Uterus (tissue), 2 donors: ENCODE data around the gene INTS11.

Experiments used
- POLR2A ChIP-seq, 2 donors: fragments of 450-650 bp; IDR thresholded peaks; one replicate each; pipeline ENCODE4 v1.6.1; 2016; ENCODE audit warnings: antibody characterized with exemption in 2 of 2, mild to moderate bottlenecking in 1 of 2, moderate library complexity in 1 of 2
- TF ChIP-seq, protein P1 (sequence below), 4 experiments: fragments of 200-600 bp in 2 of 4; fragments of 450-650 bp in 2 of 4; sonication (generic) in 2 of 4; IDR thresholded peaks; one replicate each; pipeline ENCODE4 v1.5.1; 2016 to 2019; ENCODE audit warnings: antibody characterized with exemption in 4 of 4, mild to moderate bottlenecking in 2 of 4, moderate library complexity in 1 of 4

DNA sequence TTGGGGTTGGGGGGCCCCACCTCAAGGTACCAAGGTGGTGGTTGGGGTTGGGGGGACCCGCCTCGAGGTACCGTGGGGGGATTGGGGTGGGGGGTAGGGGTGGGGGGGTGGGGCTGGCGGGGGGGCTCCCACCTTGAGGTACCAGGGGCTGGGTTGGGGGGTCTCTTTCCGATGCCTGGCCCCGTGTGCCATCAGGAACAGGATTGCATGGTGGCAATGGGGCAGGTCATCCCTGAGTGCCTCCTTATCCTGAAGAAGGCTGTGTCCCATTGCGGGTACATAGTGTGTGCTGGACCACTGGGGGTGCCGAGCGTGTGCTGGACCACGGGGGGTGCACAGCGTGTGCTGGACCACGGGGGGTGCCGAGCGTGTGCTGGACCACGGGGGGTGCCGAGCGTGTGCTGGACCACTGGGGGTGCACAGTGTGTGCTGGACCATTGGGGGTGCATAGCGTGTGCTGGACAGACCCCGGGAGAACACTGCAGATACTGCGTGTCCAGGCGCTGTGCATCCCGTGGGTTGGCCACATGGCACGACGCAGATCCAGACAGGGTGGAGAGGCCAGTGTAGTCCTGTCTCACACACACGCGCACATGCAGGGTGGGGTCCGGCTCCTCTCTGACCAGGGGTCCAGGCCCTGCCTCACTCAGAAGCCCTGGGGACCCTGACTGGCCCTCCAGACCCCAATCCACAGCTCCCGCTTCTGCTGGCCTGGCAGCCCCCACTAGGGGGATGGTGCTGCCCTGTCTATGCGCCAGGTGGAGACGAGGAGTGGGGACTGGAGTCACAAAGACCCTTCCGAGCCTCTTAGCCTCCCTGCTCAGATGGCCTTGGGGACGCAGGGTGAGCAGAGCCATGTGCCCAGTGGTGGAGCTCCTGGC, 40.0 kb downstream of the INTS11 start:
- TF ChIP-seq, protein P1, sequence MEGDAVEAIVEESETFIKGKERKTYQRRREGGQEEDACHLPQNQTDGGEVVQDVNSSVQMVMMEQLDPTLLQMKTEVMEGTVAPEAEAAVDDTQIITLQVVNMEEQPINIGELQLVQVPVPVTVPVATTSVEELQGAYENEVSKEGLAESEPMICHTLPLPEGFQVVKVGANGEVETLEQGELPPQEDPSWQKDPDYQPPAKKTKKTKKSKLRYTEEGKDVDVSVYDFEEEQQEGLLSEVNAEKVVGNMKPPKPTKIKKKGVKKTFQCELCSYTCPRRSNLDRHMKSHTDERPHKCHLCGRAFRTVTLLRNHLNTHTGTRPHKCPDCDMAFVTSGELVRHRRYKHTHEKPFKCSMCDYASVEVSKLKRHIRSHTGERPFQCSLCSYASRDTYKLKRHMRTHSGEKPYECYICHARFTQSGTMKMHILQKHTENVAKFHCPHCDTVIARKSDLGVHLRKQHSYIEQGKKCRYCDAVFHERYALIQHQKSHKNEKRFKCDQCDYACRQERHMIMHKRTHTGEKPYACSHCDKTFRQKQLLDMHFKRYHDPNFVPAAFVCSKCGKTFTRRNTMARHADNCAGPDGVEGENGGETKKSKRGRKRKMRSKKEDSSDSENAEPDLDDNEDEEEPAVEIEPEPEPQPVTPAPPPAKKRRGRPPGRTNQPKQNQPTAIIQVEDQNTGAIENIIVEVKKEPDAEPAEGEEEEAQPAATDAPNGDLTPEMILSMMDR (IDR thresholded peaks at IDR 0.05): no peak
- no peak for TF ChIP-seq POLR2A (IDR thresholded peaks at IDR 0.05)
